ENCODE measurements around the gene SETBP1. TPM values are rescaled to one million over a fixed set of nuclear protein-coding genes. Genes with fewer than 3 reads are reported as not detected.

The SETBP1 gene
- total RNA-seq, 1 donor = 22.8 TPM

DNA sequence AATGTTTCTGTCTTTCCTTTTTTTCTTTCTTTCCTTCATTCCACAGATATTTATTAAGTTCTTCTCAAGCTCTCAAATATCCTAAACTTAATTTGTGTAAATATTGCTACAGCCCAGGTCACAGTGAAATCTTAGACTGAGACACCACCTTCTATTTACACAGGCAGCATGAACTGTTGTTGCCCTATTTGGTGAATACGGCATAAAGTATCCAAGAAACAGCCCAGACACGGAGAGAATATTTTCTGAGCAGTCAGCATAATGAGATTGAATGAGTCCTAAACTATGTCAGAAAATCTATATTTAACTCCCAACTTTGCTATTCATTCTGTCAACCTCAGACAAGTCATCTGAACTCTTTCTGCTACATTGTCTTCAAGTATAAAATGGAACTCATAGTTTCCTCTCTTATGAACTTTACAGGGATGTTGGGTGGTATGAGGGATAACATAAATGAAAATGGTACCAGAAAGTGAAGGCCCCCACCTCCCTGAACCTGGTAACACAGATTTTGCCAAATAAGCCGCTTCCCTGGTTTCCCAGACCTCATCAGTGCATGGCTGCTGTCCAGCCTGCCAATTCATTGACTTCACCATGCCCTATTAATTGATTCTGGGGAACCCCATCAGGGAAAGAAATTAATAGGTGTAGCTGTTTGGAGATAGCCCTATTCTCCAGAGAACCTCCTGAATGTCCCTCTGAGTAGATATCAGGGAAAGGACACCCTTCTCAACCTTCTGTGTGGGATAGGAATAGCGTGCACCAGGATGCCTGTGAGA is 235.9 kb downstream of the SETBP1 start:
- Histone ChIP-seq H3K27me3 (ENCODE audit: insufficient read depth, low read length) (no peaks in the 10 kb centered on the region), H3K4me2 (ENCODE audit: insufficient read depth, low read length) (no peak overlapping the region), H3K27ac (ENCODE audit: low read depth, low read length) (no peak overlapping the region)

DNA sequence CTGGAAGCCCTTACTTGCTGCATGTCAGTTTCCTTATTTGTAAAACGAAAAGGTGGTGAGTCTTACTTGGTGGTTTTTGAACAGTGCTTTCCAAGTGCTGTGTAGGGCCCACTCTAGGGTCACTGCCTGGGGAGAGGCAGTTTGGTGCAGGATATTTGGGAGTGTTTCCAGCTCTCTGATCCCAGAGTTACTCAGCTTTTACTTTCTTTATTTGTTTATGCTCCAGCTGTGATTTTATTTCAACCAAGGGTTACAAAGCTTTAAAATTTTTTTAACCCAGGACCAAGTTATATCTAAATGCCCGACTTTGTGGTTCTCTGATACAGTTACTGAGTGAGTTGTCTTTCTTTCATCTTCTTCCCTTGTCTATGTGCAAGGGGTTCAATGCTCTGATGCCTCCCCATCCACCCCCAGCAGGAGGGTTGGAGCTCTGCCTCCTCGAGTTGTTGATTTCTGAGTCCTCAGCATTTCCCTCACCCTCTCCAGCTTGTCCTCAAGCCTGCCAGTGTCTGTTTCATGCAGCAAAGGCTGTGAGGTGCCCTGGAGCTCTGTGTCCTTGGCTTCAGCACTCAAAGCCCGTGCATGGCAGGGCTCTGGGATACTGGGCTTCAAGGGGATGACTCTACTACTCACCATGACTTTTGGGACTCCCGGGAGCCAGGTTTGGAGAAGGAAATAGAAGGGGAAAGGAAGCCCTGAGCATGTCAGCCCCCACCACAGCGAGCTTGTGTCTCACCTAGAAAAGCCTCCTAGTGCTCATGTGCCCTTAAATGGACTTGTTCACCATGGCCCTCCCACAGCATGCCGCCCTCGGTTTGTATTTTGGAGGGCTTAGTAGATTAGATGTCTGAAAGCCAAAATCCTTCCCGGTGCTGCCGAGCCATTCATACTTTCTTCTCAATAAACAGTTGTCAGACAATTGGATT is 236.8 kb downstream of the SETBP1 start:
- no peak for DNase-seq (ENCODE audit: insufficient read length, low spot score, missing footprints)
- Histone ChIP-seq H2AFZ (ENCODE audit: low read length) (no peak overlapping the region), H3K4me3 (ENCODE audit: insufficient read depth, low read length) (no peak overlapping the region), H4K20me1 (ENCODE audit: insufficient read depth, low read length) (no peaks in the 10 kb centered on the region), H3K4me1 (ENCODE audit: insufficient read depth, low read length) (peaks cover 3% of the 10 kb centered on the region), H3K36me3 (ENCODE audit: insufficient read depth, low read length) (no peaks in the 10 kb centered on the region), H3K27me3 (ENCODE audit: insufficient read depth, low read length) (no peaks in the 10 kb centered on the region), H3K79me2 (ENCODE audit: insufficient read depth, low read length) (no peaks in the 10 kb centered on the region), H3K4me2 (ENCODE audit: insufficient read depth, low read length) (no peak overlapping the region), H3K9me3 (ENCODE audit: low read depth, low read length) (no peaks in the 10 kb centered on the region), H3K27ac (ENCODE audit: low read depth, low read length) (no peak overlapping the region)
- TF ChIP-seq, protein P1, sequence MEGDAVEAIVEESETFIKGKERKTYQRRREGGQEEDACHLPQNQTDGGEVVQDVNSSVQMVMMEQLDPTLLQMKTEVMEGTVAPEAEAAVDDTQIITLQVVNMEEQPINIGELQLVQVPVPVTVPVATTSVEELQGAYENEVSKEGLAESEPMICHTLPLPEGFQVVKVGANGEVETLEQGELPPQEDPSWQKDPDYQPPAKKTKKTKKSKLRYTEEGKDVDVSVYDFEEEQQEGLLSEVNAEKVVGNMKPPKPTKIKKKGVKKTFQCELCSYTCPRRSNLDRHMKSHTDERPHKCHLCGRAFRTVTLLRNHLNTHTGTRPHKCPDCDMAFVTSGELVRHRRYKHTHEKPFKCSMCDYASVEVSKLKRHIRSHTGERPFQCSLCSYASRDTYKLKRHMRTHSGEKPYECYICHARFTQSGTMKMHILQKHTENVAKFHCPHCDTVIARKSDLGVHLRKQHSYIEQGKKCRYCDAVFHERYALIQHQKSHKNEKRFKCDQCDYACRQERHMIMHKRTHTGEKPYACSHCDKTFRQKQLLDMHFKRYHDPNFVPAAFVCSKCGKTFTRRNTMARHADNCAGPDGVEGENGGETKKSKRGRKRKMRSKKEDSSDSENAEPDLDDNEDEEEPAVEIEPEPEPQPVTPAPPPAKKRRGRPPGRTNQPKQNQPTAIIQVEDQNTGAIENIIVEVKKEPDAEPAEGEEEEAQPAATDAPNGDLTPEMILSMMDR (IDR thresholded peaks at IDR 0.05; ENCODE audit: extremely low read depth, low read depth, low read length) = no peak

More for the DNA sequence above, 235.9 kb downstream of the SETBP1 start:
- no peak for DNase-seq (ENCODE audit: insufficient read length, low spot score, missing footprints)
- TF ChIP-seq, protein P1 (IDR thresholded peaks at IDR 0.05; ENCODE audit: extremely low read depth, low read depth, low read length) = no peak
- Histone ChIP-seq H3K79me2 (ENCODE audit: insufficient read depth, low read length) (no peaks in the 10 kb centered on the region), H2AFZ (ENCODE audit: low read length) (no peak overlapping the region), H4K20me1 (ENCODE audit: insufficient read depth, low read length) (no peaks in the 10 kb centered on the region), H3K4me1 (ENCODE audit: insufficient read depth, low read length) (peaks cover 3% of the 10 kb centered on the region), H3K36me3 (ENCODE audit: insufficient read depth, low read length) (no peaks in the 10 kb centered on the region), H3K4me3 (ENCODE audit: insufficient read depth, low read length) (no peak overlapping the region), H3K9me3 (ENCODE audit: low read depth, low read length) (no peaks in the 10 kb centered on the region)

GRCh38 chr18:44918142-44918476 is 237.4 kb downstream of the SETBP1 start:
- H3K79me2 ChIP-seq (ENCODE audit: insufficient read depth, low read length) = no peaks in the 10 kb centered on the region
- no peaks in the 10 kb centered on the region for H3K36me3 ChIP-seq (ENCODE audit: insufficient read depth, low read length)
- no peak overlapping the region for H3K4me3 ChIP-seq (ENCODE audit: insufficient read depth, low read length)
- no peak overlapping the region for H3K27ac ChIP-seq (ENCODE audit: low read depth, low read length)
- H3K4me1 ChIP-seq (ENCODE audit: insufficient read depth, low read length) = peaks cover 3% of the 10 kb centered on the region
- DNase-seq (ENCODE audit: insufficient read length, low spot score, missing footprints) = no peak
- TF ChIP-seq, protein P1 (IDR thresholded peaks at IDR 0.05; ENCODE audit: extremely low read depth, low read depth, low read length) = no peak
- H3K9me3 ChIP-seq (ENCODE audit: low read depth, low read length) = no peaks in the 10 kb centered on the region
- no peaks in the 10 kb centered on the region for H4K20me1 ChIP-seq (ENCODE audit: insufficient read depth, low read length)
- no peak overlapping the region for H3K4me2 ChIP-seq (ENCODE audit: insufficient read depth, low read length)
- H3K27me3 ChIP-seq (ENCODE audit: insufficient read depth, low read length) = no peaks in the 10 kb centered on the region
- no peak overlapping the region for H2AFZ ChIP-seq (ENCODE audit: low read length)

DNA sequence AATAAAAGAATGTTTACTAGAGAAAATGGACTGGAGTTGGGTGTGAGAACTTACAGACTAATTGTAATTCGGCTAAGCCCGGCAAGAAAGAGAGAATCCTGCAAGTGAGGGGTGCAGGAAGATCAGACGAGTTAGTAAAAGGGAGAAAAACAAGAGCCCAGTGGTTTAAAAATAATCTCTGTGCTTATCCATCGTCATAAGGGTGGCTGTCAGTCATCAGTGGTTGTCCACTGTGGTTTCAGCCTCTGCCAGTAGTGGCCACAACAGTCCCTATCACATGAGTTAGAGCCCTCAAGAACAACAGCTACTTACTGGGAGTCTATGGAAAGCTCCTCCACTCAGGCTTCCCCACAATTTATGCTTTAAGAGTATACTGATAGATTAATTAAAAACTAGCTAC is 239.8 kb downstream of the SETBP1 start:
- H3K27me3 ChIP-seq (ENCODE audit: insufficient read depth, low read length) = no peaks in the 10 kb centered on the region
- TF ChIP-seq, protein P1 (IDR thresholded peaks at IDR 0.05; ENCODE audit: extremely low read depth, low read depth, low read length) = no peak
- H3K27ac ChIP-seq (ENCODE audit: low read depth, low read length) = no peak overlapping the region
- peaks cover 3% of the 10 kb centered on the region for H3K4me1 ChIP-seq (ENCODE audit: insufficient read depth, low read length)
- H2AFZ ChIP-seq (ENCODE audit: low read length) = no peak overlapping the region
- no peaks in the 10 kb centered on the region for H3K36me3 ChIP-seq (ENCODE audit: insufficient read depth, low read length)
- no peak overlapping the region for H3K4me3 ChIP-seq (ENCODE audit: insufficient read depth, low read length)
- no peak overlapping the region for H3K4me2 ChIP-seq (ENCODE audit: insufficient read depth, low read length)
- no peak for DNase-seq (ENCODE audit: insufficient read length, low spot score, missing footprints)
- H3K9me3 ChIP-seq (ENCODE audit: low read depth, low read length) = no peaks in the 10 kb centered on the region
- H4K20me1 ChIP-seq (ENCODE audit: insufficient read depth, low read length) = no peaks in the 10 kb centered on the region
- H3K79me2 ChIP-seq (ENCODE audit: insufficient read depth, low read length) = no peaks in the 10 kb centered on the region

Measured in osteoblast (primary cell).